SK-N-SH (cell line): Measurements from ENCODE around the gene ATP2B2. TPM values are rescaled to one million over a fixed set of nuclear protein-coding genes. Genes with fewer than 3 reads are reported as not detected.

Experiments
- CTCF ChIA-PET: fragments of 300-600, 350-600 bp; formaldehyde crosslinking; extraction: SDS; loops from one replicate; lab custom pipeline; 2021; lab: Yijun Ruan, JAX
- POLR2A ChIA-PET: fragments of 350-600 bp; sonication (Branson Sonifier 250); formaldehyde crosslinking; extraction: SDS; loops from one replicate; lab custom pipeline; 2020; ENCODE audit warnings: antibody characterized with exemption, inconsistent platforms; lab: Yijun Ruan, JAX
- DNase-seq: peaks from one replicate; pipeline ENCODE4 v3.0.0; 2012
- H2AFZ ChIP-seq: fragments of 200-600 bp; sonication (generic); 2 replicates; pipeline ENCODE4 v1.8.1; 2016; ENCODE audit warnings: antibody characterized with exemption, mild to moderate bottlenecking, low read depth
- H3F3A ChIP-seq: fragments of 200-600 bp; sonication (generic); replicated peaks from 2 replicates; pipeline ENCODE3; 2016; ENCODE audit warnings: antibody characterized with exemption, mild to moderate bottlenecking; ENCODE audit not compliant: insufficient read depth
- H3K27ac ChIP-seq, 2 experiments: fragments of 200-500 bp in 1 of 2; fragments of 200-600 bp in 1 of 2; sonication (Bioruptor generic) in 1 of 2; sonication (generic), shearing (Covaris generic) in 1 of 2; 2 replicates each; pipeline versions ENCODE4 v1.5.1 to v1.6.1; 2014 to 2016; ENCODE audit warnings: low read depth in 2 of 2, inconsistent platforms in 1 of 2, low read length in 1 of 2, mild to moderate bottlenecking in 1 of 2, mixed read lengths in 1 of 2
- H3K27me3 ChIP-seq: fragments of 200-600 bp; sonication (generic), shearing (Covaris generic); 2 replicates; pipeline ENCODE4 v1.6.1; 2016; ENCODE audit warnings: mixed run types; ENCODE audit not compliant: insufficient read depth
- H3K36me3 ChIP-seq, 2 experiments: fragments of 200-500 bp in 1 of 2; fragments of 200-600 bp in 1 of 2; sonication (Bioruptor generic) in 1 of 2; sonication (generic) in 1 of 2; replicated peaks in 1 of 2; 2 replicates each; pipeline versions ENCODE3 to v1.5.1; 2014 to 2016; ENCODE audit warnings: low read length in 1 of 2, mild to moderate bottlenecking in 1 of 2; ENCODE audit not compliant: insufficient read depth in 2 of 2, control insufficient read depth in 1 of 2
- H3K4me1 ChIP-seq, 2 experiments: fragments of 200-500 bp in 1 of 2; fragments of 200-600 bp in 1 of 2; sonication (Bioruptor generic) in 1 of 2; sonication (generic), shearing (Covaris generic) in 1 of 2; 2 replicates each; pipeline versions ENCODE4 v1.5.1 to v1.6.1; 2014 to 2016; ENCODE audit warnings: low read depth in 1 of 2, low read length in 1 of 2, mixed run types in 1 of 2; ENCODE audit not compliant: insufficient read depth in 2 of 2, control insufficient read depth in 1 of 2
- H3K4me2 ChIP-seq: fragments of 200-600 bp; sonication (generic), shearing (Covaris generic); 2 replicates; pipeline ENCODE4 v1.6.1; 2017; ENCODE audit warnings: mixed run types
- H3K4me3 ChIP-seq, 2 experiments: fragments of 200-500 bp in 1 of 2; fragments of 200-600 bp in 1 of 2; sonication (Bioruptor generic) in 1 of 2; sonication (generic), shearing (Covaris generic) in 1 of 2; 2 replicates each; pipeline versions ENCODE4 v1.5.1 to v1.8.1; 2014 to 2016; ENCODE audit warnings: low read depth in 2 of 2, inconsistent platforms in 1 of 2, low read length in 1 of 2, mild to moderate bottlenecking in 1 of 2, mixed read lengths in 1 of 2, moderate library complexity in 1 of 2
- H3K79me2 ChIP-seq: fragments of 200-600 bp; sonication (generic); 2 replicates; pipeline ENCODE4 v1.8.1; 2017; ENCODE audit warnings: mild to moderate bottlenecking; ENCODE audit not compliant: insufficient read depth
- H3K9ac ChIP-seq: fragments of 200-600 bp; sonication (generic); 2 replicates; pipeline ENCODE4 v1.6.1; 2017; ENCODE audit warnings: mixed run types
- H3K9me2 ChIP-seq: fragments of 200-600 bp; sonication (generic); 2 replicates; pipeline ENCODE4 v1.6.1; 2017; ENCODE audit warnings: mixed run types
- H3K9me3 ChIP-seq: fragments of 200-600 bp; sonication (generic); 2 replicates; pipeline ENCODE4 v1.6.1; 2017; ENCODE audit warnings: mixed run types, mild to moderate bottlenecking, moderate library complexity
- H4K20me1 ChIP-seq: fragments of 200-600 bp; sonication (generic); 2 replicates; pipeline ENCODE4 v1.6.1; 2017; ENCODE audit warnings: mild to moderate bottlenecking, mixed run types; ENCODE audit not compliant: insufficient read depth
- ELF1 ChIP-seq: IDR thresholded peaks from 2 replicates; pipeline ENCODE4 v1.4.0; 2012
- EP300 ChIP-seq, 2 experiments: IDR thresholded peaks; 2 replicates each; pipeline versions ENCODE4 v1.4.0 to v1.6.1; 2012; ENCODE audit warnings: borderline replicate concordance in 1 of 2, low read depth in 1 of 2, low read length in 1 of 2
- EZH2phosphoT487 ChIP-seq: fragments of 200-600 bp; sonication (generic); IDR thresholded peaks from 2 replicates; pipeline ENCODE4 v1.6.1; 2017; ENCODE audit warnings: low read depth, mixed run types, mild to moderate bottlenecking, antibody characterized with exemption, moderate library complexity, borderline replicate concordance
- FOSL2 ChIP-seq: IDR thresholded peaks from 2 replicates; pipeline ENCODE4 v1.4.0; 2012; ENCODE audit warnings: low read depth, mild to moderate bottlenecking, moderate library complexity, borderline replicate concordance
- FOXM1 ChIP-seq: IDR thresholded peaks from 2 replicates; pipeline ENCODE4 v1.4.0; 2012; ENCODE audit warnings: low read depth, mild to moderate bottlenecking
- GABPA ChIP-seq: IDR thresholded peaks from 2 replicates; pipeline ENCODE4 v1.4.0; 2012; ENCODE audit warnings: low read depth, mild to moderate bottlenecking
- GATA2 ChIP-seq: sonication (generic); formaldehyde crosslinking; IDR thresholded peaks from 2 replicates; pipeline ENCODE4 v1.5.0; 2020; ENCODE audit warnings: mild to moderate bottlenecking, missing genetic modification reagents
- JUND ChIP-seq: IDR thresholded peaks from 2 replicates; pipeline ENCODE4 v1.4.0; 2012
- MAX ChIP-seq: IDR thresholded peaks from 2 replicates; pipeline ENCODE4 v1.4.0; 2012; ENCODE audit warnings: low read depth
- MEF2A ChIP-seq: IDR thresholded peaks from 2 replicates; pipeline ENCODE4 v1.4.0; 2012; ENCODE audit warnings: low read depth, borderline replicate concordance
- MXI1 ChIP-seq: IDR thresholded peaks from 2 replicates; pipeline ENCODE4 v1.6.1; 2012; ENCODE audit warnings: mild to moderate bottlenecking, low read depth, low read length, improper control_type of control experiment
- NFIC ChIP-seq: IDR thresholded peaks from 2 replicates; pipeline ENCODE4 v1.4.0; 2012; ENCODE audit warnings: borderline replicate concordance
- PBX3 ChIP-seq: IDR thresholded peaks from 2 replicates; pipeline ENCODE4; 2012
- RFX5 ChIP-seq: IDR thresholded peaks from 2 replicates; pipeline ENCODE4 v1.6.1; 2012; ENCODE audit warnings: mild to moderate bottlenecking, improper control_type of control experiment, low read length
- RXRA ChIP-seq: IDR thresholded peaks from 2 replicates; pipeline ENCODE4 v1.4.0; 2012; ENCODE audit warnings: low read depth, mild to moderate bottlenecking, borderline replicate concordance
- SMC3 ChIP-seq: IDR thresholded peaks from 2 replicates; pipeline ENCODE4 v1.6.1; 2012; ENCODE audit warnings: low read depth, low read length, improper control_type of control experiment
- TAF1 ChIP-seq: IDR thresholded peaks from 2 replicates; pipeline ENCODE4 v1.6.1; 2012; ENCODE audit warnings: low read depth, mild to moderate bottlenecking, low read length, moderate library complexity, borderline replicate concordance
- USF2 ChIP-seq: fragments of 150-350 bp; IDR thresholded peaks from 2 replicates; pipeline ENCODE4 v1.6.1; 2017; ENCODE audit warnings: antibody characterized with exemption, low read length, low read depth, borderline replicate concordance
- YY1 ChIP-seq: IDR thresholded peaks from 2 replicates; pipeline ENCODE4 v1.4.0; 2012; ENCODE audit warnings: low read depth, mild to moderate bottlenecking
- ZBTB33 ChIP-seq: IDR thresholded peaks from 2 replicates; pipeline ENCODE4 v1.4.0; 2012; ENCODE audit warnings: low read depth, borderline replicate concordance
- WGBS: methylation state at CpG from one replicate; pipeline ENCODE4 v1.1.6; 2017; ENCODE audit warnings: low lambda C conversion rate; 5-methylcytosine and 5-hydroxymethylcytosine counted together
- polyA plus RNA-seq, 3 experiments: library from polyadenylated mRNA; depleted of rRNA; stranded (reverse); fragments of >200 nt; gene quantifications; 2 replicates each; pipeline ENCODE4 v1.2.3, GENCODE V29; 2012

Gene ATP2B2
- polyA plus RNA-seq, 1 of the 3 experiments (the other 2 are of a cell fraction): 0.15 TPM

GRCh38 chr3:10474275-10474646, 31.1 kb downstream of the ATP2B2 start:
- no peaks in the 10 kb centered on the region for H3K9me2 ChIP-seq
- POLR2A ChIA-PET: no interaction called here
- H3K27ac ChIP-seq: no peak overlapping the region
- no peaks in the 10 kb centered on the region for H3K36me3 ChIP-seq
- no peak overlapping the region for H2AFZ ChIP-seq
- no peaks in the 10 kb centered on the region for H3K9me3 ChIP-seq
- H3K4me1 ChIP-seq: peaks cover 0 to 16% of the 10 kb centered on the region in 2 experiments; a peak in 2 of 4 replicates
- WGBS: 28% methylated on average over 5 of the region's 5 CpGs
- TF ChIP-seq MXI1: no peak
- TF ChIP-seq GATA2 (CRISPR knock-in tag): no peak
- no peak for TF ChIP-seq NFIC
- TF ChIP-seq YY1: no peak
- no peak for TF ChIP-seq ZBTB33
- TF ChIP-seq USF2: no peak
- no peak for TF ChIP-seq ELF1
- TF ChIP-seq JUND: no peak
- TF ChIP-seq SMC3: no peak
- TF ChIP-seq GABPA: no peak
- TF ChIP-seq FOSL2: no peak
- no peak for TF ChIP-seq TAF1
- no peak for TF ChIP-seq FOXM1
- no peak for TF ChIP-seq EP300 (IDR thresholded peaks at IDR 0.05; ENCODE audit: borderline replicate concordance in 1 of 2, low read depth in 1 of 2, low read length in 1 of 2)
- TF ChIP-seq MAX: no peak
- TF ChIP-seq MEF2A: no peak
- no peak for TF ChIP-seq RFX5
- no peak for TF ChIP-seq EZH2phosphoT487
- no peak for TF ChIP-seq PBX3
- TF ChIP-seq RXRA: no peak
- H3K27me3 ChIP-seq: no peaks in the 10 kb centered on the region; the same call in 1 of the 2 replicates
- no peak for DNase-seq
- H3K4me2 ChIP-seq: no peak overlapping the region
- H3K79me2 ChIP-seq: no peaks in the 10 kb centered on the region
- H3K4me3 ChIP-seq: no peak overlapping the region
- CTCF ChIA-PET: no interaction called here
- H3F3A ChIP-seq: no peaks in the 10 kb centered on the region
- H4K20me1 ChIP-seq: no peaks in the 10 kb centered on the region
- no peak overlapping the region for H3K9ac ChIP-seq
